Mammary epithelial cell (primary cell): ENCODE measurements around the gene TMTC4.

Experiments used
- EZH2 ChIP-seq: IDR thresholded peaks from 2 replicates; pipeline ENCODE4 v1.6.1; 2012; ENCODE audit warnings: low read length, inconsistent platforms, borderline replicate concordance
- TF ChIP-seq, protein P1 (sequence below), 2 donors: IDR thresholded peaks in 1 of 2; conservative IDR thresholded peaks in 1 of 2; 2 replicates each; pipeline ENCODE4 v1.5.1; 2011 to 2012; ENCODE audit warnings: inconsistent platforms in 2 of 2, low read length in 2 of 2, mild to moderate bottlenecking in 2 of 2, control low read depth in 1 of 2, low read depth in 1 of 2; ENCODE audit not compliant: insufficient read depth in 1 of 2; ENCODE audit errors: extremely low read depth in 1 of 2

DNA sequence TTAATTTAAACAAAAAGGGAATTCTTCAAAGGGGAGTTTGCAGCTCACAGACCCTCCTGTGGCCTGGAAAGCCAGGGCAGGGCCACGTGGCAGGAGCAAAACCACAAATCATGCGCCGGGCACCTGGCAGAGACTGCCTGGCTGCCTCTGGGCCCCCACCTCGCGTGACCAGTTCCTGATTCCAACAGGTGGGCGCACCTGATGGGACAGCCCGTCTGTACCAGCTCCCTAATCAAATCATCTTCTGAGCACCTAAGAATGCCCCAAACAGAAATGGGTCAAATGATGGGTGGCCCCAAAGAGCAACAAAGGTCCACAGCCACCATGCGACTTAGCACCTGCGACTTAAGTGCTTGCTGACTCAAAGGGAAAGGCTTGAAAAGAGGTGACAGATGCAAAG is 9.2 kb downstream of the TMTC4 start:
- TF ChIP-seq, protein P1, sequence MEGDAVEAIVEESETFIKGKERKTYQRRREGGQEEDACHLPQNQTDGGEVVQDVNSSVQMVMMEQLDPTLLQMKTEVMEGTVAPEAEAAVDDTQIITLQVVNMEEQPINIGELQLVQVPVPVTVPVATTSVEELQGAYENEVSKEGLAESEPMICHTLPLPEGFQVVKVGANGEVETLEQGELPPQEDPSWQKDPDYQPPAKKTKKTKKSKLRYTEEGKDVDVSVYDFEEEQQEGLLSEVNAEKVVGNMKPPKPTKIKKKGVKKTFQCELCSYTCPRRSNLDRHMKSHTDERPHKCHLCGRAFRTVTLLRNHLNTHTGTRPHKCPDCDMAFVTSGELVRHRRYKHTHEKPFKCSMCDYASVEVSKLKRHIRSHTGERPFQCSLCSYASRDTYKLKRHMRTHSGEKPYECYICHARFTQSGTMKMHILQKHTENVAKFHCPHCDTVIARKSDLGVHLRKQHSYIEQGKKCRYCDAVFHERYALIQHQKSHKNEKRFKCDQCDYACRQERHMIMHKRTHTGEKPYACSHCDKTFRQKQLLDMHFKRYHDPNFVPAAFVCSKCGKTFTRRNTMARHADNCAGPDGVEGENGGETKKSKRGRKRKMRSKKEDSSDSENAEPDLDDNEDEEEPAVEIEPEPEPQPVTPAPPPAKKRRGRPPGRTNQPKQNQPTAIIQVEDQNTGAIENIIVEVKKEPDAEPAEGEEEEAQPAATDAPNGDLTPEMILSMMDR (conservative IDR thresholded peaks at IDR 0.05 in 1 of 2, IDR thresholded peaks at IDR 0.05 in 1 of 2; ENCODE audit: extremely low read depth in 1 of 2, insufficient read depth in 1 of 2, low read depth in 1 of 2, low read length in 2 of 2): no peak
- no peak for TF ChIP-seq EZH2
